ENCODE measurements around the gene VTCN1. TPM values are rescaled to one million over a fixed set of nuclear protein-coding genes. Genes with fewer than 3 reads are reported as not detected.
"Not testable (repeated sequence)": the region's sequence is repeated elsewhere in the genome, so short reads cannot be mapped to it uniquely, and the experiment has no call there.

VTCN1 gene
- total and polyA plus RNA-seq, 2 donors = 0.70 to 6.2 TPM

- no peaks in the 10 kb centered on the region for H3K4me1 ChIP-seq (ENCODE audit: insufficient read depth)
- no peak overlapping the region for H3K27ac ChIP-seq (ENCODE audit: low read depth)
- 82% methylated on average over 18 of the region's 18 CpGs for WGBS
- no peak overlapping the region for H3K4me3 ChIP-seq (ENCODE audit: low read depth, low read length)
- DNase-seq (ENCODE audit: extremely low spot score) = no peak
- no peaks in the 10 kb centered on the region for H3K36me3 ChIP-seq (ENCODE audit: insufficient read depth)
Observed at GRCh38 chr1:117171900-117172511, 38.7 kb downstream of the VTCN1 start.

DNA sequence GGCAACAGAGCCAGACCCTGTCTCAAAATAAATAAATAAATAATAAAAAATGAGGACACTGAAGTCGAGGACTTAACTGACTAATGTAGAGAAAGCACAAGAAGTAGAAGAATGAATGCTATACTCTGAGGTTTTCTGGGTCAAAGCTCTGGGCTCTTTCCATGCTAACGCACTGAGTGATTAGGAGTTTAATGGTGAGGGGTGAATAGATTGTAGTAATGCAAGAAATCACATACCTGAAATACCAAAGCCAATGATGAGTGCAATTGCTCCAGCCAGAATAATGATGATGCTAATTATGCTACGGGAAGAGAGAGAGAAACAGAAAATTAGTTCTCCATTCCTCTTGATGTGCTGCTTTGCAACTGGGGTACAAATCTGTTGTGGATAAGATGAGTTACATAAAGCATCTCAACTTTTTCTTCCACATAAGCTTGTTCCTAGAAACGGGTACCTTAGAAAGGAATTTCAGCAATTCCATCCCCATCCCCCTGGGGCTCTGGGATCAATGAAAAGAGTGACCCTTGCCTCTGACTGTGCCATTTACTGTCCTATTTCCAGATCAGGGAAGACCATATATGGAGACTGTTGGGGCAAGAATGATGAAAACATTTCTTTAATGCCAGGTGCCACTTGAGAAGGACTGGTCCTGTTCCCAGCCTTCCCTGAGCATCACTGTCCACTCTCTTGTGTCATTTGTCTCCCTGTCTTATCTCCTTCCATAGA, 40.7 kb downstream of the VTCN1 start:
- DNase-seq (ENCODE audit: extremely low spot score) = no peak
- Histone ChIP-seq H3K27ac (ENCODE audit: low read depth) (no peak overlapping the region), H3K4me3 (ENCODE audit: low read depth, low read length) (no peak overlapping the region), H3K36me3 (ENCODE audit: insufficient read depth) (no peaks in the 10 kb centered on the region), H3K4me1 (ENCODE audit: insufficient read depth) (no peaks in the 10 kb centered on the region)
- 81% methylated on average over 4 of the region's 4 CpGs for WGBS

DNA sequence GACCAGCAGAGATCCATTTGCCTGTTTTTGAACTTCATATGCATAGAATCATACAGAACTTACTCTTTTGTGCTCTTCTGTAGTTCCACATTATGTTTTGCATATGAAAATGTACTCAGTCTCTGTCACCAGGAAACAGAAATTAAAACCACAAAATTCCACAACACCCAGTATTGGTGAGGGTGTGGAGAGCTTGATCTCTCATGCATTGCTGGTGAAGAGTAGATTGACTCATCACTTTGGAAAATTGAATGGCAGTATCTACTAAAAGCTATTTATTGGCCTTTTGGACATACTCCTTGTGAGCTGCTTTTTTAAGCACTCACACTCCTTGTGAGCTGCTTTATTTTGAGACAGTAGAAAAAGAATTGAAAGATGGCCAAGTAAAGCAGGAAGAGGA, 43.3 kb downstream of the VTCN1 start:
- no peak overlapping the region for H3K4me3 ChIP-seq (ENCODE audit: low read depth, low read length)
- H3K27ac ChIP-seq (ENCODE audit: low read depth) = no peak overlapping the region
- no peak for DNase-seq (ENCODE audit: extremely low spot score)
- H3K4me1 ChIP-seq (ENCODE audit: insufficient read depth) = no peaks in the 10 kb centered on the region
- no peaks in the 10 kb centered on the region for H3K36me3 ChIP-seq (ENCODE audit: insufficient read depth)

DNA sequence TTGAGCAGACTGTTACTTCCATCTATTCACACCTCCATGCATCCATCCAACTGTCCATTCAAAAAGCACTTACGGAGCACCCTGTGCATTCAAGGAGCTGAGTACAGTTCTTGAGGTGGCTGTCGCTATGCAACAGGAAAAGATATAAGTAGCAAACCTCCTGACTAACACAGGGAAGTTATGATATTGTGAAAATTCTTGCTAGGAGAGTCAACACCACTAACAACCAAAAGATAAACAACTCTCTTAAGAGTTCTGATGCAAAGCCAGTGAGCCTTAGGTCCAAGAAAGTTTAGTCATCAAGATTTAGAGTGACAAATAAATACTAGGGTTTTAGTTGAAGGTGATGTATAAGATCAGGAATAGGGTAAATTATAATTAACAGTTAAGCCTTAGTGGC, 44.7 kb downstream of the VTCN1 start:
- H3K27ac ChIP-seq (ENCODE audit: low read depth) = no peak overlapping the region
- no peaks in the 10 kb centered on the region for H3K4me1 ChIP-seq (ENCODE audit: insufficient read depth)
- 60% methylated on average over 2 of the region's 2 CpGs for WGBS
- no peak overlapping the region for H3K4me3 ChIP-seq (ENCODE audit: low read depth, low read length)
- no peaks in the 10 kb centered on the region for H3K36me3 ChIP-seq (ENCODE audit: insufficient read depth)
- no peak for DNase-seq (ENCODE audit: extremely low spot score)

DNA sequence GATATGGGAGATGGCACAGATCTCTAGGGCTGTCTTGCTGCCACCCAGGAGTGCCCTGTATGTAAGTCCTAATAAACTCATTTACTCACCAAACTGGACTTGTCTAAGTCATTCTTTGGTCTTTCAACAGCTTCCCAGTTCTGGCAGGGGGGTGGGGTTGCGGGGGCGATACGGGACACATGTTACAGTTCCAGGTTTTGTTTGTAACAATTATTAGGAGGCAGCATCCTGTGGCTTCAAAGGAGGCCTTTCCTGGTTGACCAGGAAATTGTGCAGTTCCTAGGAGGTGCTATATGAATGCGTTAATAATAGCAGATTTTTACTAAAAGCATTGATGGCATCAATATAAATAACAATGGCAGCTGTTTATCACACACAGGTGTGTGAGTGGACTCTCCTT, 46.5 kb downstream of the VTCN1 start:
- Histone ChIP-seq H3K27ac (ENCODE audit: low read depth) (no peak overlapping the region), H3K4me1 (ENCODE audit: insufficient read depth) (no peaks in the 10 kb centered on the region), H3K4me3 (ENCODE audit: low read depth, low read length) (no peak overlapping the region), H3K36me3 (ENCODE audit: insufficient read depth) (no peaks in the 10 kb centered on the region)
- WGBS = 75% methylated on average over 4 of the region's 4 CpGs
- no peak for DNase-seq (ENCODE audit: extremely low spot score)

DNA sequence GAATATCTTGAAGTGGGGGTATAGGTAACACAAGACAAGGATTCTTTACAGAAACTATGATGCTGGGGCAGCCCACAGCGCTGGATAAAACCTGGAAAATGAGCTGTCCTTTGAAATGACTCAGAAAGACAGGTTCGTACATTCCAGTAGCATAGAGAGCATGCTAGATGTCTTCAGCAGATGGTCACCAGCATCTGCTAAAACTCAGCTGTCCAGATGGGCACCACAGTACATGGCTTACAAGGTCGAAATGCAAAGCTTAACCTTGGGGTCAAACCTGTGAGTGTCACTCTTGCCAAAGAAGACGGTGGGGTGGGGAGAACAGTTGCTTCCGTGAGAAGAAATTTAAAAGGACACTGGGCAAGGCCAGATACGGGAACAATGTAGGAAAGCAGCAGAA, 47.9 kb downstream of the VTCN1 start:
- WGBS = 84% methylated on average over 6 of the region's 6 CpGs
- DNase-seq (ENCODE audit: extremely low spot score) = no peak
- no peaks in the 10 kb centered on the region for H3K36me3 ChIP-seq (ENCODE audit: insufficient read depth)
- no peaks in the 10 kb centered on the region for H3K4me1 ChIP-seq (ENCODE audit: insufficient read depth)
- H3K4me3 ChIP-seq (ENCODE audit: low read depth, low read length) = no peak overlapping the region
- H3K27ac ChIP-seq (ENCODE audit: low read depth) = no peak overlapping the region

GRCh38 chr1:117161887-117162286, 48.8 kb downstream of the VTCN1 start:
- 71% methylated on average over 1 of the region's 1 CpG for WGBS
- Histone ChIP-seq H3K27ac (ENCODE audit: low read depth) (no peak overlapping the region), H3K4me3 (ENCODE audit: low read depth, low read length) (no peak overlapping the region), H3K4me1 (ENCODE audit: insufficient read depth) (no peaks in the 10 kb centered on the region), H3K36me3 (ENCODE audit: insufficient read depth) (no peaks in the 10 kb centered on the region)
- DNase-seq (ENCODE audit: extremely low spot score) = no peak

DNA sequence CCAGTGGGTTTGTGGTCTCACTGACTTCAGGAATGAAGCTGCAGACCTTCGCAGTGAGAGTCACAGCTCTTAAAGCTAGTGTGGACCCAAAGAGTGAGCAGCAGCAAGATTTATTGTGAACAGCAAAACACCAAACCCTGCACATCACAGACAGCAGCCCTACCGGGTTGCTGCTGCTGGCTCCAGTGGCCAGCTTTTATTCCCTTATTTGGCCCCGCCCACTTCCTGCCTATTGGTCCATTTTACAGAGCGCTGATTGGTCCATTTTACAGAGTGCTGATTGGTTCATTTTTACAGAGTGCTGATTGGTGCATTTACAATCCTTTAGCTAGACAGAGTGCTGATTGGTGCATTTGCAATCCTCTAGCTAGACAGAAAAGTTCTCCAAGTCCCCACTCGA, 59.4 kb downstream of the VTCN1 start:
- 90% methylated on average over 5 of the region's 5 CpGs for WGBS
- not testable (repeated sequence) for H3K27ac ChIP-seq (ENCODE audit: low read depth); H3K36me3 ChIP-seq (ENCODE audit: insufficient read depth); DNase-seq (ENCODE audit: extremely low spot score); H3K4me3 ChIP-seq (ENCODE audit: low read depth, low read length); H3K4me1 ChIP-seq (ENCODE audit: insufficient read depth)

- Histone ChIP-seq H3K4me1 (ENCODE audit: insufficient read depth) (no peaks in the 10 kb centered on the region), H3K4me3 (ENCODE audit: low read depth, low read length) (no peak overlapping the region), H3K27ac (ENCODE audit: low read depth) (no peak overlapping the region), H3K36me3 (ENCODE audit: insufficient read depth) (no peaks in the 10 kb centered on the region)
- 79% methylated on average over 2 of the region's 2 CpGs for WGBS
- no peak for DNase-seq (ENCODE audit: extremely low spot score)
Observed at GRCh38 chr1:117150316-117150715, 60.4 kb downstream of the VTCN1 start.

GRCh38 chr1:117147856-117148588, 62.7 kb downstream of the VTCN1 start:
- WGBS = 62% methylated on average over 5 of the region's 5 CpGs
- Histone ChIP-seq H3K27ac (ENCODE audit: low read depth) (no peak overlapping the region), H3K4me3 (ENCODE audit: low read depth, low read length) (no peak overlapping the region), H3K4me1 (ENCODE audit: insufficient read depth) (no peaks in the 10 kb centered on the region), H3K36me3 (ENCODE audit: insufficient read depth) (no peaks in the 10 kb centered on the region)
- DNase-seq (ENCODE audit: extremely low spot score) = no peak

GRCh38 chr1:117147341-117147831, 63.3 kb downstream of the VTCN1 start:
- H3K4me3 ChIP-seq (ENCODE audit: low read depth, low read length) = no peak overlapping the region
- no peak overlapping the region for H3K27ac ChIP-seq (ENCODE audit: low read depth)
- no peaks in the 10 kb centered on the region for H3K36me3 ChIP-seq (ENCODE audit: insufficient read depth)
- no peak for DNase-seq (ENCODE audit: extremely low spot score)
- peaks cover under 1% of the 10 kb centered on the region for H3K4me1 ChIP-seq (ENCODE audit: insufficient read depth)
- WGBS = 79% methylated on average over 4 of the region's 4 CpGs

DNA sequence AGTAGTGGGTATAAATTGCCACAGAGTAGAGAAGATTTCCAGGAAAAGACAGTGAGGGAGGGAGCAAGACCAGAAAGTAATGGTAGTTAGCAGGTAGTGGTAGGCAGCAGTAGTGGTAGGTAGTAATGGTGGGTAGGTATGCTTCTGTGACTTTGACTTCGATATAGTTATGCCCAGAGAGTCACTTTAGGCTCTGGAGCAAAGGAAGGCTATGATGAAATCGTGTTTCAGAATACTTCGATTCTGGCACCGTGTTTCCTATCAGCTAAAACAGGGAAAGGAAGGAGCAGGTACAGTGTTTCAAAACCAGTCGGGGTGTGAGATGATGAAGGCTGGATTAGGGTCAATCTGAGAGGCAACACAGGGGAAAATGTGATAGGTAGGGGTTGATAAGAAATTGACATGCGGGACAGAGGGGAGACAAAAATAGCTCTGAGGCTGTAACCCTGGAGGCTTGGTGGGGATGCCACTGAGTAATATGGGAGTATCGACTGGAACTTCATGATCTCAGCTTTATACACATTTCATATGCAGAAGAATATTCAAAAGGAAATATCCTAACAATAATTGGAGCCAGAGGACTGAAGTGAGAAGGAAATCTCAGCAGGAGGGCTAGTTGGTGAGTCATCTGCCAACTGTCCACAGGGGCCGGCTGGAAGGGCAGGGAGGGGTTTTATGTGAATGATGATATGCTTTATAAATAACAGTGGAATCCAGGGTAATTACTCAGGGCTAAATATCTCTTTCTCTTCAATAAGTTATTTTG, 64.0 kb downstream of the VTCN1 start:
- Histone ChIP-seq H3K4me3 (ENCODE audit: low read depth, low read length) (no peak overlapping the region), H3K27ac (ENCODE audit: low read depth) (no peak overlapping the region), H3K4me1 (ENCODE audit: insufficient read depth) (peaks cover 2% of the 10 kb centered on the region), H3K36me3 (ENCODE audit: insufficient read depth) (no peaks in the 10 kb centered on the region)
- no peak for DNase-seq (ENCODE audit: extremely low spot score)
- 73% methylated on average over 8 of the region's 8 CpGs for WGBS

- H3K36me3 ChIP-seq (ENCODE audit: insufficient read depth) = no peaks in the 10 kb centered on the region
- 95% methylated on average over 2 of the region's 2 CpGs for WGBS
- H3K4me1 ChIP-seq (ENCODE audit: insufficient read depth) = peaks cover 2% of the 10 kb centered on the region
- H3K4me3 ChIP-seq (ENCODE audit: low read depth, low read length) = no peak overlapping the region
- no peak overlapping the region for H3K27ac ChIP-seq (ENCODE audit: low read depth)
- no peak for DNase-seq (ENCODE audit: extremely low spot score)
Observed at GRCh38 chr1:117146072-117146471, 64.7 kb downstream of the VTCN1 start.

Measured in urinary bladder (tissue), 4 donors.